HEK293 (cell line): ENCODE measurements around the gene NHS.

Source experiments
- CTCF ChIA-PET: fragments of 350-600 bp; formaldehyde crosslinking; extraction: SDS; loops from one replicate; lab custom pipeline; 2021; ENCODE audit warnings: antibody characterized with exemption; lab: Yijun Ruan, JAX
- POLR2A ChIA-PET: fragments of 300-600 bp; formaldehyde crosslinking; extraction: SDS; loops from one replicate; lab custom pipeline; 2020; ENCODE audit warnings: antibody characterized with exemption, inconsistent platforms; lab: Yijun Ruan, JAX
- H3K27ac ChIP-seq: fragments of 200-500 bp; sonication (Bioruptor generic); 2 replicates; pipeline ENCODE4 v1.5.1; 2014; ENCODE audit warnings: low read depth, low read length, control low read depth, inconsistent platforms; ENCODE audit errors: extremely low read depth
- H3K36me3 ChIP-seq, 2 experiments: fragments of 200-500 bp in 1 of 2; sonication (Bioruptor generic) in 1 of 2; 1 replicate in 1 of 2; 2 replicates in 1 of 2; pipeline ENCODE4 v1.5.1; 2014 to 2017; ENCODE audit warnings: inconsistent platforms in 2 of 2, low read length in 2 of 2; ENCODE audit not compliant: control insufficient read depth in 2 of 2, insufficient read depth in 1 of 2
- H3K4me1 ChIP-seq: fragments of 200-500 bp; sonication (Bioruptor generic); 2 replicates; pipeline ENCODE4 v1.5.1; 2014; ENCODE audit warnings: mild to moderate bottlenecking, low read length, inconsistent platforms; ENCODE audit not compliant: control insufficient read depth, insufficient read depth
- H3K4me3 ChIP-seq: 2 replicates; pipeline ENCODE4 v1.5.1; 2011; ENCODE audit warnings: low read depth, mild to moderate bottlenecking, control low read depth, low read length, moderate library complexity
- H3K9me3 ChIP-seq: fragments of 200-500 bp; sonication (Bioruptor generic); 2 replicates; pipeline ENCODE4 v1.5.1; 2014; ENCODE audit warnings: low read depth, low read length, inconsistent platforms; ENCODE audit not compliant: control insufficient read depth, insufficient read depth
- GLI4 ChIP-seq: fragments of 450-650 bp; formaldehyde crosslinking; IDR thresholded peaks from 2 replicates; pipeline ENCODE4 v1.5.1; 2016; ENCODE audit warnings: missing biosample characterization, missing genetic modification characterization
- KLF1 ChIP-seq: fragments of 450-650 bp; formaldehyde crosslinking; IDR thresholded peaks from 2 replicates; pipeline ENCODE4 v1.5.1; 2016; ENCODE audit warnings: missing biosample characterization, missing genetic modification characterization
- PRDM6 ChIP-seq: fragments of 450-650 bp; formaldehyde crosslinking; IDR thresholded peaks from 2 replicates; pipeline ENCODE4 v1.5.1; 2017; ENCODE audit warnings: missing biosample characterization, missing genetic modification characterization
- REPIN1 ChIP-seq: fragments of 450-650 bp; formaldehyde crosslinking; IDR thresholded peaks from 2 replicates; pipeline ENCODE4 v1.5.1; 2017; ENCODE audit warnings: missing biosample characterization, missing genetic modification characterization, low read depth
- SCRT2 ChIP-seq: fragments of 450-650 bp; formaldehyde crosslinking; IDR thresholded peaks from 2 replicates; pipeline ENCODE4 v1.5.1; 2016; ENCODE audit warnings: missing biosample characterization, missing genetic modification characterization
- SP7 ChIP-seq: fragments of 450-650 bp; formaldehyde crosslinking; IDR thresholded peaks from 2 replicates; pipeline ENCODE4 v1.5.1; 2016; ENCODE audit warnings: missing biosample characterization, missing genetic modification characterization
- TSHZ1 ChIP-seq: fragments of 450-650 bp; formaldehyde crosslinking; IDR thresholded peaks from 2 replicates; pipeline ENCODE4 v1.5.1; 2016; ENCODE audit warnings: missing biosample characterization, missing genetic modification characterization, borderline replicate concordance
- ZBTB48 ChIP-seq: fragments of 450-650 bp; formaldehyde crosslinking; IDR thresholded peaks from 2 replicates; pipeline ENCODE4 v1.5.1; 2016; ENCODE audit warnings: missing biosample characterization, missing genetic modification characterization
- ZNF18 ChIP-seq: fragments of 450-650 bp; formaldehyde crosslinking; IDR thresholded peaks from 2 replicates; pipeline ENCODE4 v1.5.1; 2016; ENCODE audit warnings: missing biosample characterization, missing genetic modification characterization
- ZNF184 ChIP-seq: fragments of 450-650 bp; IDR thresholded peaks from 2 replicates; pipeline ENCODE4 v1.5.1; 2018; ENCODE audit warnings: missing biosample characterization, mild to moderate bottlenecking, missing genetic modification characterization
- ZNF23 ChIP-seq: fragments of 450-650 bp; formaldehyde crosslinking; IDR thresholded peaks from 2 replicates; pipeline ENCODE4 v1.5.1; 2016; ENCODE audit warnings: missing biosample characterization, missing genetic modification characterization, borderline replicate concordance
- ZNF341 ChIP-seq: fragments of 450-650 bp; formaldehyde crosslinking; IDR thresholded peaks from 2 replicates; pipeline ENCODE4; 2016; ENCODE audit warnings: low read depth, missing biosample characterization, missing genetic modification characterization
- ZNF366 ChIP-seq: fragments of 450-650 bp; formaldehyde crosslinking; conservative IDR thresholded peaks from 2 replicates; pipeline ENCODE4 v1.5.1; 2016; ENCODE audit warnings: missing biosample characterization, missing genetic modification characterization
- ZNF394 ChIP-seq: fragments of 450-650 bp; formaldehyde crosslinking; IDR thresholded peaks from 2 replicates; pipeline ENCODE4 v1.5.1; 2016; ENCODE audit warnings: missing biosample characterization, missing genetic modification characterization, mild to moderate bottlenecking, moderate library complexity, borderline replicate concordance
- ZNF426 ChIP-seq: fragments of 450-650 bp; formaldehyde crosslinking; IDR thresholded peaks from 2 replicates; pipeline ENCODE4 v1.5.1; 2017; ENCODE audit warnings: missing biosample characterization, missing genetic modification characterization, mild to moderate bottlenecking, inconsistent platforms, moderate library complexity
- ZNF433 ChIP-seq: fragments of 450-650 bp; formaldehyde crosslinking; IDR thresholded peaks from 2 replicates; pipeline ENCODE4 v1.5.1; 2016; ENCODE audit warnings: missing biosample characterization, missing genetic modification characterization, low read depth
- ZNF658 ChIP-seq: fragments of 450-650 bp; formaldehyde crosslinking; IDR thresholded peaks from 2 replicates; pipeline ENCODE4; 2016; ENCODE audit warnings: missing biosample characterization, missing genetic modification characterization
- ZNF664 ChIP-seq: fragments of 450-650 bp; formaldehyde crosslinking; IDR thresholded peaks from 2 replicates; pipeline ENCODE4 v1.5.1; 2016; ENCODE audit warnings: missing biosample characterization, missing genetic modification characterization

The NHS gene

GRCh38 chrX:17414839-17415238 is 39.8 kb downstream of the NHS start (continued):
- TF ChIP-seq PRDM6 (tag by site-specific recombination) (no peak), SCRT2 (tag by site-specific recombination) (no peak), TSHZ1 (tag by site-specific recombination) (no peak), KLF1 (no peak)

- no peaks in the 10 kb centered on the region for H3K9me3 ChIP-seq
- no peak overlapping the region; the same call in 1 of the 2 replicates for H3K27ac ChIP-seq
- TF ChIP-seq ZNF18 (tag by site-specific recombination): no peak
- no peak for TF ChIP-seq ZNF341
- TF ChIP-seq ZNF184: no peak
- TF ChIP-seq ZNF366 (tag by site-specific recombination): no peak
- no peak for TF ChIP-seq ZNF658
- no peak for TF ChIP-seq REPIN1 (tag by site-specific recombination)
- no peak for TF ChIP-seq ZNF23 (tag by site-specific recombination)
- no peak for TF ChIP-seq SP7 (tag by site-specific recombination)
- TF ChIP-seq, all 188 proteins: peak for 0
- ChIA-PET POLR2A (no interaction called here), CTCF (interaction anchor here (0.7 to 0.8 kb wide), 2 partner anchors 18 to 64 kb away, joined by 3 to 4 read pairs; no protein-coding TSS in a partner anchor)
- no peaks in the 10 kb centered on the region for H3K36me3 ChIP-seq
- H3K4me1 ChIP-seq: peaks cover 23% of the 10 kb centered on the region
- no peak overlapping the region for H3K4me3 ChIP-seq
These were observed 40.3 kb downstream of the NHS start for GRCh38 chrX:17415242-17415810.

GRCh38 chrX:17417372-17417771 is 42.4 kb downstream of the NHS start:
- H3K27ac ChIP-seq: no peak overlapping the region
- peaks cover 20% of the 10 kb centered on the region for H3K4me1 ChIP-seq
- no peaks in the 10 kb centered on the region for H3K9me3 ChIP-seq
- ChIA-PET POLR2A (no interaction called here), CTCF (interaction anchor here (0.9 kb wide), 1 partner anchor 40 kb away, joined by 4 read pairs; no protein-coding TSS in a partner anchor)
- H3K36me3 ChIP-seq: no peaks in the 10 kb centered on the region
- TF ChIP-seq ZNF664 (tag by site-specific recombination): no peak
- TF ChIP-seq ZNF426 (tag by site-specific recombination): no peak
- TF ChIP-seq ZNF366 (tag by site-specific recombination): no peak
- TF ChIP-seq ZNF394 (tag by site-specific recombination): no peak
- TF ChIP-seq ZNF433 (tag by site-specific recombination): no peak
- TF ChIP-seq ZBTB48 (tag by site-specific recombination): no peak
- TF ChIP-seq GLI4 (tag by site-specific recombination): no peak
- TF ChIP-seq, all 188 proteins: peak for 0
- no peak overlapping the region for H3K4me3 ChIP-seq
